ENCODE results near the gene ASGR1. TPM values are rescaled to one million over a fixed set of nuclear protein-coding genes. Genes with fewer than 3 reads are reported as not detected.
A peak's percentile ranks its signal among the peaks of the same experiment; 100 is the strongest.

ASGR1 gene
- total RNA-seq, 1 donor from 2014 or later = 29.0 TPM

- H3K4me3 Mint-ChIP-seq (ENCODE audit: unreplicated experiment) = no peak overlapping the region
- H3K4me1 Mint-ChIP-seq (ENCODE audit: low read depth, unreplicated experiment) = peaks cover 6% of the 10 kb centered on the region
- TF ChIP-seq CTCF (IDR thresholded peaks at IDR 0.05; ENCODE audit: partially characterized antibody, unreplicated experiment) = no peak
- DNase-seq = no peak
- H3K9me3 Mint-ChIP-seq (ENCODE audit: unreplicated experiment) = peaks cover 1% of the 10 kb centered on the region
- no peaks in the 10 kb centered on the region for H3K36me3 Mint-ChIP-seq (ENCODE audit: unreplicated experiment)
- no peak overlapping the region for H3K27ac Mint-ChIP-seq (ENCODE audit: unreplicated experiment)
- H3K27me3 Mint-ChIP-seq (ENCODE audit: unreplicated experiment) = peaks cover 7% of the 10 kb centered on the region
Measured at GRCh38 chr17:7137171-7137943, 41.8 kb downstream of the ASGR1 start.

GRCh38 chr17:7136266-7136877, 42.8 kb downstream of the ASGR1 start:
- peak; percentile 81 for DNase-seq
- H3K27ac Mint-ChIP-seq (ENCODE audit: unreplicated experiment) = no peak overlapping the region
- H3K27me3 Mint-ChIP-seq (ENCODE audit: unreplicated experiment) = peaks cover 4% of the 10 kb centered on the region
- H3K4me1 Mint-ChIP-seq (ENCODE audit: low read depth, unreplicated experiment) = peaks cover 7% of the 10 kb centered on the region
- peak; percentile 88 for TF ChIP-seq CTCF (IDR thresholded peaks at IDR 0.05; ENCODE audit: partially characterized antibody, unreplicated experiment)
- no peaks in the 10 kb centered on the region for H3K36me3 Mint-ChIP-seq (ENCODE audit: unreplicated experiment)
- H3K4me3 Mint-ChIP-seq (ENCODE audit: unreplicated experiment) = no peak overlapping the region
- H3K9me3 Mint-ChIP-seq (ENCODE audit: unreplicated experiment) = no peaks in the 10 kb centered on the region

GRCh38 chr17:7133916-7134315, 45.3 kb downstream of the ASGR1 start:
- Mint-ChIP-seq H3K27me3 (ENCODE audit: unreplicated experiment) (peaks cover 4% of the 10 kb centered on the region), H3K36me3 (ENCODE audit: unreplicated experiment) (no peaks in the 10 kb centered on the region), H3K9me3 (ENCODE audit: unreplicated experiment) (no peaks in the 10 kb centered on the region), H3K4me1 (ENCODE audit: low read depth, unreplicated experiment) (peaks cover 15% of the 10 kb centered on the region), H3K4me3 (ENCODE audit: unreplicated experiment) (no peak overlapping the region), H3K27ac (ENCODE audit: unreplicated experiment) (no peak overlapping the region)
- no peak for TF ChIP-seq CTCF (IDR thresholded peaks at IDR 0.05; ENCODE audit: partially characterized antibody, unreplicated experiment)
- DNase-seq = no peak

- TF ChIP-seq CTCF (IDR thresholded peaks at IDR 0.05; ENCODE audit: partially characterized antibody, unreplicated experiment) = peak; percentile 36
- Mint-ChIP-seq H3K36me3 (ENCODE audit: unreplicated experiment) (no peaks in the 10 kb centered on the region), H3K9me3 (ENCODE audit: unreplicated experiment) (no peaks in the 10 kb centered on the region), H3K27me3 (ENCODE audit: unreplicated experiment) (peaks cover 4% of the 10 kb centered on the region), H3K4me1 (ENCODE audit: low read depth, unreplicated experiment) (peaks cover 17% of the 10 kb centered on the region), H3K27ac (ENCODE audit: unreplicated experiment) (no peak overlapping the region), H3K4me3 (ENCODE audit: unreplicated experiment) (no peak overlapping the region)
- peak; percentile 36 for DNase-seq
Measured at GRCh38 chr17:7133424-7133823, 45.7 kb downstream of the ASGR1 start.

- peaks cover 4% of the 10 kb centered on the region for H3K27me3 Mint-ChIP-seq (ENCODE audit: unreplicated experiment)
- DNase-seq = no peak
- peak overlapping the region; percentile 29 for H3K27ac Mint-ChIP-seq (ENCODE audit: unreplicated experiment)
- no peaks in the 10 kb centered on the region for H3K36me3 Mint-ChIP-seq (ENCODE audit: unreplicated experiment)
- peak overlapping the region; percentile 57 for H3K4me3 Mint-ChIP-seq (ENCODE audit: unreplicated experiment)
- TF ChIP-seq CTCF (IDR thresholded peaks at IDR 0.05; ENCODE audit: partially characterized antibody, unreplicated experiment) = no peak
- H3K4me1 Mint-ChIP-seq (ENCODE audit: low read depth, unreplicated experiment) = peaks cover 17% of the 10 kb centered on the region
- H3K9me3 Mint-ChIP-seq (ENCODE audit: unreplicated experiment) = no peaks in the 10 kb centered on the region
Measured at GRCh38 chr17:7132511-7133094, 46.6 kb downstream of the ASGR1 start.
